Endometrial microvascular endothelial cells (primary cell): ENCODE measurements around the gene ATG7. TPM values are rescaled to one million over a fixed set of nuclear protein-coding genes. Genes with fewer than 3 reads are reported as not detected.
"Not testable (repeated sequence)": the region's sequence is repeated elsewhere in the genome, so short reads cannot be mapped to it uniquely, and the experiment has no call there.

Experiments used
- in situ Hi-C: cut with HindIII; loops from 2 replicates; pipeline ENCODE4 v1.10.0; 2017; ENCODE audit warnings: low sequenced_read_pairs, low pct_unique_long_range_greater_than_20kb; ENCODE audit errors: inconsistent ontology term
- total RNA-seq: library from RNA; depleted of rRNA; stranded (reverse); fragments of >200 nt; gene quantifications from one replicate; pipeline ENCODE4 v1.2.3, GENCODE V29; 2015; ENCODE audit errors: inconsistent ontology term

Gene ATG7
- total RNA-seq, 1 donor from 2014 or later, result 106 TPM

GRCh38 chr3:11393401-11393800, 121.2 kb downstream of the ATG7 start:
- in situ Hi-C loops, result loop anchor here (25.0 kb wide), 1 partner anchor 244 kb away; the partner anchor contains the start of gene VGLL4

GRCh38 chr3:11394392-11394791, 122.2 kb downstream of the ATG7 start:
- in situ Hi-C loops, result loop anchor here (25.0 kb wide), 1 partner anchor 243 kb away; the partner anchor contains the start of gene VGLL4

GRCh38 chr3:11400213-11400612, 128.0 kb downstream of the ATG7 start:
- in situ Hi-C loops, result no loop called here

GRCh38 chr3:11401434-11401833, 129.2 kb downstream of the ATG7 start:
- in situ Hi-C loops, result no loop called here

GRCh38 chr3:11405323-11405722, 133.1 kb downstream of the ATG7 start:
- in situ Hi-C loops, result no loop called here

- in situ Hi-C loops, result no loop called here
Measured at GRCh38 chr3:11407644-11408043, 135.4 kb downstream of the ATG7 start.

GRCh38 chr3:11408324-11408859, 136.2 kb downstream of the ATG7 start:
- in situ Hi-C loops, result not testable (repeated sequence)

- in situ Hi-C loops, result no loop called here
Measured at GRCh38 chr3:11410564-11410963, 138.4 kb downstream of the ATG7 start.

GRCh38 chr3:11411956-11412355, 139.8 kb downstream of the ATG7 start:
- in situ Hi-C loops, result no loop called here

GRCh38 chr3:11413071-11413470, 140.9 kb downstream of the ATG7 start:
- in situ Hi-C loops, result no loop called here

GRCh38 chr3:11415099-11415498, 142.9 kb downstream of the ATG7 start:
- in situ Hi-C loops, result no loop called here

- in situ Hi-C loops, result no loop called here
Measured at GRCh38 chr3:11420066-11420465, 147.9 kb downstream of the ATG7 start.

GRCh38 chr3:11422291-11422690, 150.1 kb downstream of the ATG7 start:
- in situ Hi-C loops, result no loop called here

GRCh38 chr3:11423868-11424267, 151.7 kb downstream of the ATG7 start:
- in situ Hi-C loops, result no loop called here

- in situ Hi-C loops, result no loop called here
Measured at GRCh38 chr3:11424277-11424676, 152.1 kb downstream of the ATG7 start.

GRCh38 chr3:11430207-11430606, 158.0 kb downstream of the ATG7 start:
- in situ Hi-C loops, result no loop called here

GRCh38 chr3:11430624-11431023, 158.4 kb downstream of the ATG7 start:
- in situ Hi-C loops, result no loop called here

- in situ Hi-C loops, result no loop called here
Measured at GRCh38 chr3:11431319-11431718, 159.1 kb downstream of the ATG7 start.

- in situ Hi-C loops, result no loop called here
Measured at GRCh38 chr3:11434017-11434526, 161.9 kb downstream of the ATG7 start.

- in situ Hi-C loops, result no loop called here
Measured at GRCh38 chr3:11434563-11435096, 162.4 kb downstream of the ATG7 start.
